ENCODE data around the gene FERMT1.
A peak's percentile ranks its signal among the peaks of the same experiment; 100 is the strongest.

Gene FERMT1

DNA sequence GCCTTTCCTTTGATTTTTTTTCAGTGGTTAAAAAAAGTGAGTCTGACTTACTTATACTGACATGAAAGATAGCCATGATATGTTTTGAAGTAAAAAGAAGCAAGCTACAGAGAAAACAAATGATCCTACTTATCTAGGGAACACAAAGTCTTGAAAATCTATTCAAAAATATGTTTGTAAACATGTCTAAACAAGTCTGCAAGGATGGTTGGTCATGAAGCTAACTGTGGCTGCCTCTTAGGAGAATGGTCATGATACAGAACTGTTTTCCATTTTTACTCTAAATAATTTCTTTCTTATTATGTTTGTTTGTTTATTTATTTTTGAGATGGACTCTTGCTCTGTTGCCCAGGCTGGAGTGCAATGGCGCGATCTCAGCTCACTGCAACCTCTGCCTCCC, 21.5 kb downstream of the FERMT1 start:
- Histone ChIP-seq H3K36me3 (ENCODE audit: control insufficient read depth in 4 of 4, insufficient read depth in 4 of 4, low read length in 3 of 4) (peaks cover 0 to 8% (median 2%) of the 10 kb centered on the region in 4 experiments), H3K4me1 (ENCODE audit: control extremely low read depth in 1 of 4, control insufficient read depth in 4 of 4, insufficient read depth in 4 of 4, low read length in 3 of 4) (peaks cover 0 to 4% (median 0%) of the 10 kb centered on the region in 4 experiments), H3K4me3 (ENCODE audit: control insufficient read depth in 1 of 7, extremely low read depth in 1 of 7, insufficient read depth in 4 of 7, low read depth in 2 of 7, low read length in 6 of 7) (no peak overlapping the region), H3K27ac (ENCODE audit: insufficient read depth in 1 of 2, low read depth in 1 of 2, low read length in 2 of 2, poor library complexity in 1 of 2, severe bottlenecking in 2 of 2) (no peak overlapping the region), H3K9me3 (ENCODE audit: control extremely low read depth in 1 of 5, control insufficient read depth in 4 of 5, insufficient read depth in 2 of 5, low read depth in 1 of 5, low read length in 4 of 5) (no peaks in the 10 kb centered on the region), H3K27me3 (replicated peaks in 2 of 5; ENCODE audit: control insufficient read depth in 4 of 5, insufficient read depth in 5 of 5, low read length in 4 of 5) (no peaks in the 10 kb centered on the region)
- WGBS (ENCODE audit: insufficient coverage): no CpG with 5 or more reads among the region's 2 CpGs
- no peak for DNase-seq
- ChIA-PET POLR2A (no interaction called here), CTCF (interaction anchor here (0.9 to 2.5 kb wide), 2 partner anchors 11 to 22 kb away, joined by 3 to 7 read pairs; no protein-coding TSS in a partner anchor)

- no peak for DNase-seq
- CTCF ChIA-PET: interaction anchor here (2.5 kb wide), 1 partner anchor 10 kb away, joined by 7 read pairs; no protein-coding TSS in a partner anchor
- Histone ChIP-seq H3K4me3 (ENCODE audit: control insufficient read depth in 1 of 7, extremely low read depth in 1 of 7, insufficient read depth in 4 of 7, low read depth in 2 of 7, low read length in 6 of 7) (no peak overlapping the region), H3K27me3 (replicated peaks in 2 of 5; ENCODE audit: control insufficient read depth in 4 of 5, insufficient read depth in 5 of 5, low read length in 4 of 5) (no peaks in the 10 kb centered on the region), H3K36me3 (ENCODE audit: control insufficient read depth in 4 of 4, insufficient read depth in 4 of 4, low read length in 3 of 4) (peaks cover 0 to 7% (median 2%) of the 10 kb centered on the region in 4 experiments), H3K27ac (ENCODE audit: insufficient read depth in 1 of 2, low read depth in 1 of 2, low read length in 2 of 2, poor library complexity in 1 of 2, severe bottlenecking in 2 of 2) (no peak overlapping the region), H3K9me3 (ENCODE audit: control extremely low read depth in 1 of 5, control insufficient read depth in 4 of 5, insufficient read depth in 2 of 5, low read depth in 1 of 5, low read length in 4 of 5) (no peaks in the 10 kb centered on the region), H3K4me1 (ENCODE audit: control extremely low read depth in 1 of 4, control insufficient read depth in 4 of 4, insufficient read depth in 4 of 4, low read length in 3 of 4) (peaks cover 0 to 3% (median 0%) of the 10 kb centered on the region in 4 experiments)
- WGBS (ENCODE audit: insufficient coverage): no CpG with 5 or more reads among the region's 2 CpGs
- POLR2A ChIA-PET: interaction anchor here (1.0 kb wide), 1 partner anchor 64 kb away, joined by 6 read pairs; no protein-coding TSS in a partner anchor
Observed at GRCh38 chr20:6100246-6100645, 22.6 kb downstream of the FERMT1 start.

- H3K36me3 ChIP-seq (ENCODE audit: control insufficient read depth in 4 of 4, insufficient read depth in 4 of 4, low read length in 3 of 4): peaks cover 0 to 7% (median under 1%) of the 10 kb centered on the region in 4 experiments
- ChIA-PET CTCF (interaction anchor here (2.5 kb wide), 1 partner anchor 10 kb away, joined by 7 read pairs; no protein-coding TSS in a partner anchor), POLR2A (interaction anchor here (1.0 kb wide), 1 partner anchor 63 kb away, joined by 6 read pairs; no protein-coding TSS in a partner anchor)
- no peak overlapping the region for H3K27ac ChIP-seq (ENCODE audit: insufficient read depth in 1 of 2, low read depth in 1 of 2, low read length in 2 of 2, poor library complexity in 1 of 2, severe bottlenecking in 2 of 2)
- no peaks in the 10 kb centered on the region for H3K9me3 ChIP-seq (ENCODE audit: control extremely low read depth in 1 of 5, control insufficient read depth in 4 of 5, insufficient read depth in 2 of 5, low read depth in 1 of 5, low read length in 4 of 5)
- H3K27me3 ChIP-seq (replicated peaks in 2 of 5; ENCODE audit: control insufficient read depth in 4 of 5, insufficient read depth in 5 of 5, low read length in 4 of 5): no peaks in the 10 kb centered on the region
- no peaks in the 10 kb centered on the region for H3K4me1 ChIP-seq (ENCODE audit: control extremely low read depth in 1 of 4, control insufficient read depth in 4 of 4, insufficient read depth in 4 of 4, low read length in 3 of 4)
- no peak overlapping the region for H3K4me3 ChIP-seq (ENCODE audit: control insufficient read depth in 1 of 7, extremely low read depth in 1 of 7, insufficient read depth in 4 of 7, low read depth in 2 of 7, low read length in 6 of 7)
- DNase-seq: no peak
Observed at GRCh38 chr20:6099819-6100218, 23.0 kb downstream of the FERMT1 start.

DNA sequence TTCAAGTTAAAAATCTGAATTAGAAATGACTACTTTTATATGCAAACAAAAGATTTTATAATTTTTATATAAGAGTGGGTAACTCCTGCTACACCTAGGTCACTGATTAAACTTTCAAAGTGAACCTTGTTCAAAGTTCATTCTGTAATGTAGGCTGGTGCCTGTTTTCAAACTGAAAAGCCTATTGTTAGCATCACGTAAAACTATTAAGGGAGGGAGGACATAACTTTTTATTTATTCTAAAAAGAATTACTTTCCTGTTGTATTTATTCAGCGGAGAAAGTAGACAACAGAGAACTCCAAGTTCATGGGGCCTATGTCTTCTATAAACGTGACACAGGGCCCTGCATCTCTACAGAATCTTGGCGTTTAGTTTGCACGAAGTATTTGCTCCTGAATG, 27.4 kb downstream of the FERMT1 start:
- Histone ChIP-seq H3K4me3 (ENCODE audit: control insufficient read depth in 1 of 7, extremely low read depth in 1 of 7, insufficient read depth in 4 of 7, low read depth in 2 of 7, low read length in 6 of 7) (no peak overlapping the region), H3K9me3 (ENCODE audit: control extremely low read depth in 1 of 5, control insufficient read depth in 4 of 5, insufficient read depth in 2 of 5, low read depth in 1 of 5, low read length in 4 of 5) (no peaks in the 10 kb centered on the region), H3K27ac (ENCODE audit: insufficient read depth in 1 of 2, low read depth in 1 of 2, low read length in 2 of 2, poor library complexity in 1 of 2, severe bottlenecking in 2 of 2) (no peak overlapping the region), H3K4me1 (ENCODE audit: control extremely low read depth in 1 of 4, control insufficient read depth in 4 of 4, insufficient read depth in 4 of 4, low read length in 3 of 4) (peaks cover 0 to 15% (median 7%) of the 10 kb centered on the region in 4 experiments), H3K36me3 (ENCODE audit: control insufficient read depth in 4 of 4, insufficient read depth in 4 of 4, low read length in 3 of 4) (peaks cover 0 to 5% (median 0%) of the 10 kb centered on the region in 4 experiments), H3K27me3 (replicated peaks in 2 of 5; ENCODE audit: control insufficient read depth in 4 of 5, insufficient read depth in 5 of 5, low read length in 4 of 5) (no peaks in the 10 kb centered on the region)
- DNase-seq: no peak
- POLR2A ChIA-PET: no interaction called here
- 93% methylated on average over 2 of the region's 5 CpGs for WGBS (ENCODE audit: insufficient coverage)
- CTCF ChIA-PET: no interaction called here

- DNase-seq: no peak
- POLR2A ChIA-PET: no interaction called here
- WGBS (ENCODE audit: insufficient coverage): 100% methylated on average over 2 of the region's 4 CpGs
- no peaks in the 10 kb centered on the region for H3K9me3 ChIP-seq (ENCODE audit: control extremely low read depth in 1 of 5, control insufficient read depth in 4 of 5, insufficient read depth in 2 of 5, low read depth in 1 of 5, low read length in 4 of 5)
- peaks cover 0 to 15% (median 7%) of the 10 kb centered on the region in 4 experiments for H3K4me1 ChIP-seq (ENCODE audit: control extremely low read depth in 1 of 4, control insufficient read depth in 4 of 4, insufficient read depth in 4 of 4, low read length in 3 of 4)
- H3K27ac ChIP-seq (ENCODE audit: insufficient read depth in 1 of 2, low read depth in 1 of 2, low read length in 2 of 2, poor library complexity in 1 of 2, severe bottlenecking in 2 of 2): peak overlapping the region; percentile 26 to 73
- peaks cover 0 to 5% (median 0%) of the 10 kb centered on the region in 4 experiments for H3K36me3 ChIP-seq (ENCODE audit: control insufficient read depth in 4 of 4, insufficient read depth in 4 of 4, low read length in 3 of 4)
- no peaks in the 10 kb centered on the region for H3K27me3 ChIP-seq (replicated peaks in 2 of 5; ENCODE audit: control insufficient read depth in 4 of 5, insufficient read depth in 5 of 5, low read length in 4 of 5)
- H3K4me3 ChIP-seq (ENCODE audit: control insufficient read depth in 1 of 7, extremely low read depth in 1 of 7, insufficient read depth in 4 of 7, low read depth in 2 of 7, low read length in 6 of 7): no peak overlapping the region
- CTCF ChIA-PET: no interaction called here
Observed at GRCh38 chr20:6094565-6094964, 28.3 kb downstream of the FERMT1 start.

GRCh38 chr20:6094063-6094462, 28.8 kb downstream of the FERMT1 start:
- peak; percentile 21 to 90 (median 83) for DNase-seq
- ChIA-PET CTCF (no interaction called here), POLR2A (no interaction called here)
- Histone ChIP-seq H3K27me3 (replicated peaks in 2 of 5; ENCODE audit: control insufficient read depth in 4 of 5, insufficient read depth in 5 of 5, low read length in 4 of 5) (no peaks in the 10 kb centered on the region), H3K4me1 (ENCODE audit: control extremely low read depth in 1 of 4, control insufficient read depth in 4 of 4, insufficient read depth in 4 of 4, low read length in 3 of 4) (peaks cover 0 to 15% (median 7%) of the 10 kb centered on the region in 4 experiments), H3K27ac (ENCODE audit: insufficient read depth in 1 of 2, low read depth in 1 of 2, low read length in 2 of 2, poor library complexity in 1 of 2, severe bottlenecking in 2 of 2) (peak overlapping the region; percentile 26 to 73), H3K36me3 (ENCODE audit: control insufficient read depth in 4 of 4, insufficient read depth in 4 of 4, low read length in 3 of 4) (peaks cover 0 to 5% (median 0%) of the 10 kb centered on the region in 4 experiments), H3K4me3 (ENCODE audit: control insufficient read depth in 1 of 7, extremely low read depth in 1 of 7, insufficient read depth in 4 of 7, low read depth in 2 of 7, low read length in 6 of 7) (no peak overlapping the region), H3K9me3 (ENCODE audit: control extremely low read depth in 1 of 5, control insufficient read depth in 4 of 5, insufficient read depth in 2 of 5, low read depth in 1 of 5, low read length in 4 of 5) (no peaks in the 10 kb centered on the region)
- 0% methylated on average over 2 of the region's 3 CpGs for WGBS (ENCODE audit: insufficient coverage)

DNA sequence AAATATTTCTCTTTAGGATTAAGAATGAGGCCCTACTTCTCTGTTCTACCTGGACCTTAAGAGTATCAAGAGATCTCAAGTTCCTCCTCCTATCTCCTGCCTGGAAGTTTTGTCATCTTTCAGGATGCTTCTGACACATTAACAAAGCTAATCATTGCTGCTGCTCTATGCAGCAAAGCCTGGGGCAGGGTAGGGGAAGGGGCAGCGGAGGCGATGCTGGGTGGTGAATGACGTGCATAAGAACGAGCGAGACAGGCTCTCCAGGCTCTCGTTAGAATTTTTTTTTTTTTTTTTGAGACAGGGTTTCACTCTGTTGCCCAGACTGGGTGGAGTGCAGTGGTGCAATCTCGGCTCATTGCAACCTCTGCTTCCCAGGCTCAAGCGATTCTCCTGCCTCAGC, 31.2 kb downstream of the FERMT1 start:
- peak overlapping the region in 1 of 2 experiments; percentile 73 for H3K27ac ChIP-seq (ENCODE audit: insufficient read depth in 1 of 2, low read depth in 1 of 2, low read length in 2 of 2, poor library complexity in 1 of 2, severe bottlenecking in 2 of 2)
- 91% methylated on average over 8 of the region's 8 CpGs for WGBS (ENCODE audit: insufficient coverage)

More for the DNA sequence above, 31.2 kb downstream of the FERMT1 start:
- Histone ChIP-seq H3K4me3 (ENCODE audit: control insufficient read depth in 1 of 7, extremely low read depth in 1 of 7, insufficient read depth in 4 of 7, low read depth in 2 of 7, low read length in 6 of 7) (no peak overlapping the region), H3K9me3 (ENCODE audit: control extremely low read depth in 1 of 5, control insufficient read depth in 4 of 5, insufficient read depth in 2 of 5, low read depth in 1 of 5, low read length in 4 of 5) (peaks cover 0 to 1% (median 0%) of the 10 kb centered on the region in 5 experiments), H3K27me3 (replicated peaks in 2 of 5; ENCODE audit: control insufficient read depth in 4 of 5, insufficient read depth in 5 of 5, low read length in 4 of 5) (no peaks in the 10 kb centered on the region), H3K4me1 (ENCODE audit: control extremely low read depth in 1 of 4, control insufficient read depth in 4 of 4, insufficient read depth in 4 of 4, low read length in 3 of 4) (peaks cover 0 to 15% (median 7%) of the 10 kb centered on the region in 4 experiments), H3K36me3 (ENCODE audit: control insufficient read depth in 4 of 4, insufficient read depth in 4 of 4, low read length in 3 of 4) (peaks cover 0 to 9% (median 3%) of the 10 kb centered on the region in 4 experiments)
- ChIA-PET CTCF (interaction anchor here (0.8 kb wide), 1 partner anchor 11 kb away, joined by 3 read pairs; no protein-coding TSS in a partner anchor), POLR2A (no interaction called here)
- no peak for DNase-seq
